GM18520 (cell line): ENCODE results near the gene NOC3L.
"Not testable (repeated sequence)": the region's sequence is repeated elsewhere in the genome, so short reads cannot be mapped to it uniquely, and the experiment has no call there.

Experiments
- ATAC-seq: cut with Tn5 transposase; IDR thresholded peaks from one replicate; pipeline ENCODE4 v1.9.1; 2021; ENCODE audit not compliant: unreplicated experiment

Gene NOC3L

GRCh38 chr10:94362360-94363250 is at the start of gene NOC3L:
Gene NOC3L (minus strand): TSS chr10:94362939. CDS start chr10:94362838, 101 bp downstream.
- ATAC-seq = peak; percentile 98

GRCh38 chr10:94412449-94412848 is 49.7 kb upstream of the NOC3L start:
- ATAC-seq = no peak

- ATAC-seq = no peak
Observed at GRCh38 chr10:94411304-94411703, 48.6 kb upstream of the NOC3L start.

- no peak for ATAC-seq
Observed at GRCh38 chr10:94409021-94409657, 46.4 kb upstream of the NOC3L start.

- ATAC-seq = no peak
Observed at GRCh38 chr10:94407668-94408067, 44.9 kb upstream of the NOC3L start.

GRCh38 chr10:94405406-94405805 is 42.7 kb upstream of the NOC3L start:
- no peak for ATAC-seq

GRCh38 chr10:94403380-94404213 is 40.9 kb upstream of the NOC3L start:
- ATAC-seq = peak; percentile 35

GRCh38 chr10:94402843-94403379 is 40.2 kb upstream of the NOC3L start:
- peak; percentile 18 for ATAC-seq

- ATAC-seq = peak; percentile 67
Observed at GRCh38 chr10:94402204-94402842, 39.6 kb upstream of the NOC3L start, which contains the start of gene TBC1D12. Gene TBC1D12 (plus strand): TSS chr10:94402541. CDS start chr10:94402614, 73 bp downstream.

GRCh38 chr10:94398762-94399161 is 36.0 kb upstream of the NOC3L start:
- ATAC-seq = no peak

GRCh38 chr10:94397549-94398370 is 35.0 kb upstream of the NOC3L start:
- no peak for ATAC-seq

GRCh38 chr10:94392117-94392516 is 29.4 kb upstream of the NOC3L start:
- not testable (repeated sequence) for ATAC-seq

GRCh38 chr10:94385733-94386132 is 23.0 kb upstream of the NOC3L start:
- ATAC-seq = not testable (repeated sequence)

- ATAC-seq = no peak
Observed at GRCh38 chr10:94383530-94383929, 20.8 kb upstream of the NOC3L start.

GRCh38 chr10:94376865-94377264 is 14.1 kb upstream of the NOC3L start:
- no peak for ATAC-seq

- ATAC-seq = no peak
Observed at GRCh38 chr10:94375374-94375773, 12.6 kb upstream of the NOC3L start.

- no peak for ATAC-seq
Observed at GRCh38 chr10:94370501-94370900, 7.8 kb upstream of the NOC3L start.

- ATAC-seq = no peak
Observed at GRCh38 chr10:94366382-94366781, 3.6 kb upstream of the NOC3L start.

GRCh38 chr10:94364482-94364881 is 1.7 kb upstream of the NOC3L start:
- no peak for ATAC-seq

- no peak for ATAC-seq
Observed at GRCh38 chr10:94363251-94363565, 469 bp upstream of the NOC3L start.
